Upper lobe of right lung (tissue), 1 donor: ENCODE measurements around the gene TM9SF3. TPM values are rescaled to one million over a fixed set of nuclear protein-coding genes. Genes with fewer than 3 reads are reported as not detected.
A peak's percentile ranks its signal among the peaks of the same experiment; 100 is the strongest.

Source experiments
- ATAC-seq: fragments of 200-7000 bp; cut with Tn5 transposase; one replicate; pipeline ENCODE4 v1.9.1; 2020; ENCODE audit warnings: mild to moderate bottlenecking, moderate library complexity
- DNase-seq: peaks from one replicate; pipeline ENCODE4 v3.0.0-alpha.2; 2020
- H3K27ac ChIP-seq: fragments of 200-600 bp; one replicate; pipeline ENCODE4 v1.8.0; 2022
- H3K27me3 ChIP-seq: fragments of 200-600 bp; one replicate; pipeline ENCODE4 v1.8.0; 2022; ENCODE audit warnings: mild to moderate bottlenecking
- H3K36me3 ChIP-seq: fragments of 200-600 bp; one replicate; pipeline ENCODE4 v1.8.0; 2022
- H3K4me1 ChIP-seq: fragments of 200-600 bp; one replicate; pipeline ENCODE4 v1.8.0; 2022
- H3K4me3 ChIP-seq: fragments of 200-600 bp; one replicate; pipeline ENCODE4 v1.8.0; 2022; ENCODE audit warnings: mild to moderate bottlenecking
- H3K9me3 ChIP-seq: fragments of 200-600 bp; one replicate; pipeline ENCODE4 v1.8.0; 2022
- intact Hi-C: fragments of 100-400 bp; cut with DNase I; formaldehyde crosslinking; loops from one replicate; pipeline ENCODE4 v1.11.0; 2022
- total RNA-seq: library from RNA; stranded (reverse); fragmentation: NEBNext Ultra II Directional; extraction: Animal tissue kit (Norgen Biotek cat#: 25700); gene quantifications from one replicate; pipeline ENCODE4 v1.2.1, GENCODE V29; 2021
- TF ChIP-seq, protein P1 (sequence below): fragments of 200-600 bp; IDR thresholded peaks from one replicate; pipeline ENCODE4 v1.8.0; 2022; ENCODE audit warnings: antibody characterized with exemption
- donor health status: DM: no; HTN: yes; CAD: no; lungs with severe emphysema.

TM9SF3 gene
- total RNA-seq, 1 donor from 2014 or later, result 123 TPM

GRCh38 chr10:96491303-96491702 lies 95.5 kb downstream of the TM9SF3 start:
- H3K27ac ChIP-seq, result no peak overlapping the region
- intact Hi-C loops, result no loop called here
- ATAC-seq (no peak), DNase-seq (no peak)
- H3K36me3 ChIP-seq, result no peaks in the 10 kb centered on the region
- TF ChIP-seq, protein P1, sequence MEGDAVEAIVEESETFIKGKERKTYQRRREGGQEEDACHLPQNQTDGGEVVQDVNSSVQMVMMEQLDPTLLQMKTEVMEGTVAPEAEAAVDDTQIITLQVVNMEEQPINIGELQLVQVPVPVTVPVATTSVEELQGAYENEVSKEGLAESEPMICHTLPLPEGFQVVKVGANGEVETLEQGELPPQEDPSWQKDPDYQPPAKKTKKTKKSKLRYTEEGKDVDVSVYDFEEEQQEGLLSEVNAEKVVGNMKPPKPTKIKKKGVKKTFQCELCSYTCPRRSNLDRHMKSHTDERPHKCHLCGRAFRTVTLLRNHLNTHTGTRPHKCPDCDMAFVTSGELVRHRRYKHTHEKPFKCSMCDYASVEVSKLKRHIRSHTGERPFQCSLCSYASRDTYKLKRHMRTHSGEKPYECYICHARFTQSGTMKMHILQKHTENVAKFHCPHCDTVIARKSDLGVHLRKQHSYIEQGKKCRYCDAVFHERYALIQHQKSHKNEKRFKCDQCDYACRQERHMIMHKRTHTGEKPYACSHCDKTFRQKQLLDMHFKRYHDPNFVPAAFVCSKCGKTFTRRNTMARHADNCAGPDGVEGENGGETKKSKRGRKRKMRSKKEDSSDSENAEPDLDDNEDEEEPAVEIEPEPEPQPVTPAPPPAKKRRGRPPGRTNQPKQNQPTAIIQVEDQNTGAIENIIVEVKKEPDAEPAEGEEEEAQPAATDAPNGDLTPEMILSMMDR, result peak; percentile 24
- H3K4me1 ChIP-seq, result no peaks in the 10 kb centered on the region
- H3K4me3 ChIP-seq, result no peak overlapping the region
- no peaks in the 10 kb centered on the region for H3K9me3 ChIP-seq
- H3K27me3 ChIP-seq, result no peaks in the 10 kb centered on the region

GRCh38 chr10:96488161-96488935 lies 98.5 kb downstream of the TM9SF3 start:
- Histone ChIP-seq H3K36me3 (no peaks in the 10 kb centered on the region), H3K4me1 (no peaks in the 10 kb centered on the region), H3K27ac (no peak overlapping the region), H3K4me3 (no peak overlapping the region), H3K9me3 (no peaks in the 10 kb centered on the region), H3K27me3 (no peaks in the 10 kb centered on the region)
- TF ChIP-seq, protein P1, result no peak
- peak; percentile 26 for ATAC-seq
- intact Hi-C loops, result no loop called here
- no peak for DNase-seq

- Histone ChIP-seq H3K27ac (no peak overlapping the region), H3K36me3 (no peaks in the 10 kb centered on the region), H3K4me3 (no peak overlapping the region), H3K4me1 (no peaks in the 10 kb centered on the region), H3K9me3 (no peaks in the 10 kb centered on the region), H3K27me3 (peaks cover 2% of the 10 kb centered on the region)
- DNase-seq (no peak), ATAC-seq (no peak)
- intact Hi-C loops, result no loop called here
- TF ChIP-seq, protein P1, result no peak
Observed at GRCh38 chr10:96482815-96483588, 103.8 kb downstream of the TM9SF3 start.

GRCh38 chr10:96478355-96478754 lies 108.5 kb downstream of the TM9SF3 start:
- H3K36me3 ChIP-seq, result no peaks in the 10 kb centered on the region
- no peak overlapping the region for H3K27ac ChIP-seq
- no peak overlapping the region for H3K4me3 ChIP-seq
- no peaks in the 10 kb centered on the region for H3K9me3 ChIP-seq
- no peak for DNase-seq
- no peak for ATAC-seq
- TF ChIP-seq, protein P1, result no peak
- intact Hi-C loops, result no loop called here
- peaks cover 16% of the 10 kb centered on the region for H3K27me3 ChIP-seq
- H3K4me1 ChIP-seq, result no peaks in the 10 kb centered on the region

DNA sequence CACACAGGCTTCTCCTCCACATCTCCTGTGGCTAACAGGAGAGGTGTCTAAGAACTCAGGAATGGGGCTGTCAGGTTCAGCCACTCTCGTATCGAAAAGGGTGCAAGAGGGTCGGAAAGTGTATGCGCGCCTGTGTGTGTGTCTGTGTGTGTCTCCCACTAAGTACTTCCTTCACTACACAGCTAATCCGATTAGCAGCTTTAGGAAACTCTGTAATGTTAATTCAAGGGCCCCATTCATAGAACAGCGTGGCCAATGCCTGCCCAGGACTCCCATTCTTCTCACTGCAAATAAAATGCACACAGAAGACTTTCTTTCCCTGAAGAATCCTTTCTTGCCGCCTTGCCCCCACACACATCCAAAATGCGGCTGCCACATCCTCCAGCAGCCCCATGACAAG lies 112.9 kb downstream of the TM9SF3 start:
- no peak overlapping the region for H3K4me3 ChIP-seq
- H3K9me3 ChIP-seq, result no peaks in the 10 kb centered on the region
- intact Hi-C loops, result no loop called here
- ATAC-seq, result no peak
- H3K4me1 ChIP-seq, result no peaks in the 10 kb centered on the region
- no peaks in the 10 kb centered on the region for H3K36me3 ChIP-seq
- TF ChIP-seq, protein P1, result no peak
- H3K27ac ChIP-seq, result no peak overlapping the region
- no peak for DNase-seq
- H3K27me3 ChIP-seq, result peaks cover 33% of the 10 kb centered on the region
